ENCODE measurements around the gene OR51B4.
"Not testable (repeated sequence)": the region's sequence is repeated elsewhere in the genome, so short reads cannot be mapped to it uniquely, and the experiment has no call there.

- not testable (repeated sequence) for TF ChIP-seq CTCF (conservative IDR thresholded peaks at IDR 0.05; ENCODE audit: low read length); EZH2phosphoT487 (IDR thresholded peaks at IDR 0.05; ENCODE audit: borderline replicate concordance)
These were observed 11.7 kb upstream of the OR51B4 start for GRCh38 chr11:5313326-5314023.
